Measurements from ENCODE around the gene PTGDS. TPM values are rescaled to one million over a fixed set of nuclear protein-coding genes. Genes with fewer than 3 reads are reported as not detected.

PTGDS gene
- total RNA-seq, 1 experiment from 2014 or later, result 2.2 TPM

- TF ChIP-seq NR2C2 (CRISPR knock-in tag; IDR thresholded peaks at IDR 0.05) (no peak), ZBTB43 (CRISPR knock-in tag; IDR thresholded peaks at IDR 0.05) (no peak), SOX15 (CRISPR knock-in tag; IDR thresholded peaks at IDR 0.05) (no peak), ELF4 (CRISPR knock-in tag; IDR thresholded peaks at IDR 0.05; ENCODE audit: low read depth) (no peak), ZNF671 (CRISPR knock-in tag; IDR thresholded peaks at IDR 0.05) (no peak), NFYB (CRISPR knock-in tag; conservative IDR thresholded peaks at IDR 0.05; ENCODE audit: low read depth) (no peak), JUN (CRISPR knock-in tag; IDR thresholded peaks at IDR 0.05) (no peak), ERG (CRISPR knock-in tag; IDR thresholded peaks at IDR 0.05) (no peak)
- TF ChIP-seq, protein P1, sequence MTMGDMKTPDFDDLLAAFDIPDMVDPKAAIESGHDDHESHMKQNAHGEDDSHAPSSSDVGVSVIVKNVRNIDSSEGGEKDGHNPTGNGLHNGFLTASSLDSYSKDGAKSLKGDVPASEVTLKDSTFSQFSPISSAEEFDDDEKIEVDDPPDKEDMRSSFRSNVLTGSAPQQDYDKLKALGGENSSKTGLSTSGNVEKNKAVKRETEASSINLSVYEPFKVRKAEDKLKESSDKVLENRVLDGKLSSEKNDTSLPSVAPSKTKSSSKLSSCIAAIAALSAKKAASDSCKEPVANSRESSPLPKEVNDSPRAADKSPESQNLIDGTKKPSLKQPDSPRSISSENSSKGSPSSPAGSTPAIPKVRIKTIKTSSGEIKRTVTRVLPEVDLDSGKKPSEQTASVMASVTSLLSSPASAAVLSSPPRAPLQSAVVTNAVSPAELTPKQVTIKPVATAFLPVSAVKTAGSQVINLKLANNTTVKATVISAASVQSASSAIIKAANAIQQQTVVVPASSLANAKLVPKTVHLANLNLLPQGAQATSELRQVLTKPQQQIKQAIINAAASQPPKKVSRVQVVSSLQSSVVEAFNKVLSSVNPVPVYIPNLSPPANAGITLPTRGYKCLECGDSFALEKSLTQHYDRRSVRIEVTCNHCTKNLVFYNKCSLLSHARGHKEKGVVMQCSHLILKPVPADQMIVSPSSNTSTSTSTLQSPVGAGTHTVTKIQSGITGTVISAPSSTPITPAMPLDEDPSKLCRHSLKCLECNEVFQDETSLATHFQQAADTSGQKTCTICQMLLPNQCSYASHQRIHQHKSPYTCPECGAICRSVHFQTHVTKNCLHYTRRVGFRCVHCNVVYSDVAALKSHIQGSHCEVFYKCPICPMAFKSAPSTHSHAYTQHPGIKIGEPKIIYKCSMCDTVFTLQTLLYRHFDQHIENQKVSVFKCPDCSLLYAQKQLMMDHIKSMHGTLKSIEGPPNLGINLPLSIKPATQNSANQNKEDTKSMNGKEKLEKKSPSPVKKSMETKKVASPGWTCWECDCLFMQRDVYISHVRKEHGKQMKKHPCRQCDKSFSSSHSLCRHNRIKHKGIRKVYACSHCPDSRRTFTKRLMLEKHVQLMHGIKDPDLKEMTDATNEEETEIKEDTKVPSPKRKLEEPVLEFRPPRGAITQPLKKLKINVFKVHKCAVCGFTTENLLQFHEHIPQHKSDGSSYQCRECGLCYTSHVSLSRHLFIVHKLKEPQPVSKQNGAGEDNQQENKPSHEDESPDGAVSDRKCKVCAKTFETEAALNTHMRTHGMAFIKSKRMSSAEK (CRISPR knock-in tag; IDR thresholded peaks at IDR 0.05; ENCODE audit: borderline replicate concordance), result no peak
These were observed 17.6 kb downstream of the PTGDS start (continued) for GRCh38 chr9:136994888-136995230.

DNA sequence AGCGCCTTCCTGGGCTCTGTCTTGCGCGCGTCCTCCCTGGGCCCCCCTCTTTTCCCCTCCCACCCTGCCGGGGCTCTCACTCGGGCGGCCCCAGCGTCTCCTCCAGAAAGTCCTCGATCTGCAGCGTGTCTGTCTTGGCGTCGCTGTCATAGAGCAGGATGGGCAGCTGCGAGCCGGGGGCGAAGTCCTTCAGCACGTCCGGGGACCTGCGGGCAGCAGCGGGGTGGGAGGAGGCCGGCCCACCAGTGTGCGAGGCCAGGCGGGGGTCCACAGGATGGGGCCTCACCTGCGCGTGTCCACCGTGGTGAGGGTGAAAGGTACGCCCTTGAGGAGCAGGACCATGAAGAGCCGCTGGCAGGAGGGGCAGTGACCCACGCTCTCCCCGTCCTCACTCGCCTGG is 18.1 kb downstream of the PTGDS start:
- peaks cover 6% of the 10 kb centered on the region for H3K9me3 Mint-ChIP-seq
- ChIA-PET POLR2A (interaction anchor here (0.6 kb wide), 1 partner anchor 19 kb away, joined by 3 read pairs; no protein-coding TSS in a partner anchor), CTCF (interaction anchor here (0.5 to 4.8 kb wide), 14 partner anchors 9 to 187 kb away, joined by 3 to 53 read pairs (median 6); partner anchors contain the start of genes ABCA2, AJM1 and NPDC1)
- H3K27me3 Mint-ChIP-seq (ENCODE audit: low read depth), result peaks cover 13% of the 10 kb centered on the region
- DNase-seq (ENCODE audit: low spot score), result no peak
- ATAC-seq, result no peak
- TF ChIP-seq ZNF423 (CRISPR knock-in tag; IDR thresholded peaks at IDR 0.05) (no peak), ZNF512 (CRISPR knock-in tag; IDR thresholded peaks at IDR 0.05; ENCODE audit: borderline replicate concordance) (no peak), FOXP1 (CRISPR knock-in tag; IDR thresholded peaks at IDR 0.05; ENCODE audit: borderline replicate concordance) (no peak)
- H3K36me3 Mint-ChIP-seq, result no peaks in the 10 kb centered on the region
- H3K4me3 Mint-ChIP-seq, result 0 out of 2 replicates have a peak overlapping the region, but pooled peaks have one; percentile 4
- H3K4me1 Mint-ChIP-seq, result peaks cover 4% of the 10 kb centered on the region; the same call in 1 of the 2 replicates
- no peak overlapping the region for H3K27ac Mint-ChIP-seq

DNA sequence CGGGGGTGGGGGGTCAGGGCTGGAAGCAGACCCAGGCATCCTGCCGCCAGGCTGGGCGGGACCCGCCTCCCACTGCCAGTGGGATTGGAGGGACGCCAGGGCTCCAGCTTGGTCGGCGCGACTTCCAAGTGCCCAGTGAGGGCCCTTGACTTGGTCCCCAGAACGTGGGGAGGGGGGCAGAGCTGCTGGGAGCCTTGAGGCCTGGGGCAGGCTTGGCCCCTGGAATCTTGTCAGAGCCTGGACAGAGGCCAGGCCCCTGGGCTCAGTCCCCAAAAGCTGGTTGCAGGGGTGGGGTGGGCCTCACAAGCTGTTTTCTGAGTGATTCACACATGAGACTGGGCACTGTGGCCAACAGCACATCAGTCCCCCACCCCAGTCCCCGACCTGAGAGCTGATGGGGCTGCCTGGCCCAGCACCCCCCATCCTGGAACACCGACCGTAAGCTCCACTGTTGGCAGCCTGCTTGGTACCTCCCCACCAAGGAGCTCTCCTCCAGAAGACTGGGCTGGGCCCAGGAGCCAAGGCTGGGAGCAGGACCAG is 18.5 kb downstream of the PTGDS start:
- peaks cover 1% of the 10 kb centered on the region for H3K9me3 Mint-ChIP-seq
- H3K4me3 Mint-ChIP-seq, result 0 out of 2 replicates have a peak overlapping the region, but pooled peaks have one; percentile 58
- CTCF ChIA-PET, result interaction anchor here (0.6 to 4.2 kb wide), 13 partner anchors 10 to 663 kb away, joined by 3 to 53 read pairs (median 6); partner anchors contain the start of genes ABCA2, AJM1 and NPDC1
- POLR2A ChIA-PET, result interaction anchor here (0.6 kb wide), 1 partner anchor 19 kb away, joined by 3 read pairs; no protein-coding TSS in a partner anchor
- H3K27me3 Mint-ChIP-seq (ENCODE audit: low read depth), result peaks cover 8% of the 10 kb centered on the region
- DNase-seq (ENCODE audit: low spot score) (no peak), ATAC-seq (no peak)
- peaks cover 4% of the 10 kb centered on the region; the same call in 1 of the 2 replicates for H3K4me1 Mint-ChIP-seq
- no peak overlapping the region for H3K27ac Mint-ChIP-seq
- H3K36me3 Mint-ChIP-seq, result no peaks in the 10 kb centered on the region
- TF ChIP-seq ZNF281 (CRISPR knock-in tag; IDR thresholded peaks at IDR 0.05) (no peak), ELF4 (CRISPR knock-in tag; IDR thresholded peaks at IDR 0.05; ENCODE audit: low read depth) (no peak), SMAD3 (CRISPR knock-in tag; IDR thresholded peaks at IDR 0.05; ENCODE audit: borderline replicate concordance) (no peak), HMGA2 (CRISPR knock-in tag; IDR thresholded peaks at IDR 0.05) (no peak), SMAD4 (CRISPR knock-in tag; IDR thresholded peaks at IDR 0.05) (no peak), ATF1 (CRISPR knock-in tag; IDR thresholded peaks at IDR 0.05) (no peak), CTCF (IDR thresholded peaks at IDR 0.05) (no peak), MLX (CRISPR knock-in tag; IDR thresholded peaks at IDR 0.05) (no peak)
